ENCODE data around the gene GMFB. TPM values are rescaled to one million over a fixed set of nuclear protein-coding genes. Genes with fewer than 3 reads are reported as not detected.
"Not testable (repeated sequence)": the region's sequence is repeated elsewhere in the genome, so short reads cannot be mapped to it uniquely, and the experiment has no call there.

The GMFB gene
- total RNA-seq, 1 experiment from 2014 or later = 52.3 TPM

GRCh38 chr14:54440873-54441868 is 47.6 kb downstream of the GMFB start, which contains the start of gene CNIH1:
CNIH1 (minus strand) TSS chr14:54441374; CDS start chr14:54441327, 47 bp downstream.
- in situ Hi-C loops (cut with HindIII; ENCODE audit: low pct_unique_long_range_greater_than_20kb, low sequenced_read_pairs) = no loop called here
- peak; percentile 86 for DNase-seq (ENCODE audit: low read depth)

GRCh38 chr14:54440476-54440872 is 48.3 kb downstream of the GMFB start:
- peak; percentile 8 for DNase-seq (ENCODE audit: low read depth)

GRCh38 chr14:54440037-54440436 is 48.7 kb downstream of the GMFB start:
- peak; percentile 12 for DNase-seq (ENCODE audit: low read depth)
- in situ Hi-C loops (cut with HindIII; ENCODE audit: low pct_unique_long_range_greater_than_20kb, low sequenced_read_pairs) = no loop called here

More at GRCh38 chr14:54440476-54440872, 48.3 kb downstream of the GMFB start:
- in situ Hi-C loops (cut with HindIII; ENCODE audit: low pct_unique_long_range_greater_than_20kb, low sequenced_read_pairs) = no loop called here

- in situ Hi-C loops (cut with HindIII; ENCODE audit: low pct_unique_long_range_greater_than_20kb, low sequenced_read_pairs) = no loop called here
- DNase-seq (ENCODE audit: low read depth) = no peak
These were observed 50.1 kb downstream of the GMFB start for GRCh38 chr14:54438703-54439102.

- in situ Hi-C loops (cut with HindIII; ENCODE audit: low pct_unique_long_range_greater_than_20kb, low sequenced_read_pairs); DNase-seq (ENCODE audit: low read depth): not testable (repeated sequence)
These were observed 50.8 kb downstream of the GMFB start for GRCh38 chr14:54437954-54438353.

- no peak for DNase-seq (ENCODE audit: low read depth)
- in situ Hi-C loops (cut with HindIII; ENCODE audit: low pct_unique_long_range_greater_than_20kb, low sequenced_read_pairs) = no loop called here
These were observed 53.2 kb downstream of the GMFB start for GRCh38 chr14:54435500-54435981.

- DNase-seq (ENCODE audit: low read depth) = no peak
- in situ Hi-C loops (cut with HindIII; ENCODE audit: low pct_unique_long_range_greater_than_20kb, low sequenced_read_pairs) = no loop called here
These were observed 60.3 kb downstream of the GMFB start for GRCh38 chr14:54428527-54428926.

- in situ Hi-C loops (cut with HindIII; ENCODE audit: low pct_unique_long_range_greater_than_20kb, low sequenced_read_pairs) = no loop called here
- DNase-seq (ENCODE audit: low read depth) = no peak
These were observed 60.9 kb downstream of the GMFB start for GRCh38 chr14:54427871-54428270.

GRCh38 chr14:54425537-54426274 is 63.1 kb downstream of the GMFB start:
- no peak for DNase-seq (ENCODE audit: low read depth)
- in situ Hi-C loops (cut with HindIII; ENCODE audit: low pct_unique_long_range_greater_than_20kb, low sequenced_read_pairs) = no loop called here

GRCh38 chr14:54425068-54425467 is 63.7 kb downstream of the GMFB start:
- in situ Hi-C loops (cut with HindIII; ENCODE audit: low pct_unique_long_range_greater_than_20kb, low sequenced_read_pairs) = no loop called here
- no peak for DNase-seq (ENCODE audit: low read depth)

Other genes with a start within 250 kb of the GMFB start
- 101 and 107 TPM in 2 replicates for gene CDKN3, start 92.0 kb downstream of the GMFB start, total RNA-seq (2014; rRNA removed; shearing (Covaris generic); ENCODE audit: low replicate concordance)
- gene CNIH1, start 47.6 kb downstream of the GMFB start, total RNA-seq (2014; rRNA removed; shearing (Covaris generic); ENCODE audit: low replicate concordance) = 114 and 150 TPM in 2 replicates
- 9.9 and 13.5 TPM in 2 replicates for gene CGRRF1, start 20.9 kb upstream of the GMFB start, total RNA-seq (2014; rRNA removed; shearing (Covaris generic); ENCODE audit: low replicate concordance)
- gene SAMD4A, start 78.1 kb upstream of the GMFB start, total RNA-seq (2014; rRNA removed; shearing (Covaris generic); ENCODE audit: low replicate concordance) = 2.9 and 5.6 TPM in 2 replicates

Measured in Caki2 (cell line).